ENCODE data around the gene OCSTAMP.

Gene OCSTAMP

GRCh38 chr20:46573234-46573633, 22.8 kb upstream of the OCSTAMP start:
- no peak for DNase-seq

- no peak for DNase-seq
Observed at GRCh38 chr20:46572790-46573189, 22.3 kb upstream of the OCSTAMP start.

DNA sequence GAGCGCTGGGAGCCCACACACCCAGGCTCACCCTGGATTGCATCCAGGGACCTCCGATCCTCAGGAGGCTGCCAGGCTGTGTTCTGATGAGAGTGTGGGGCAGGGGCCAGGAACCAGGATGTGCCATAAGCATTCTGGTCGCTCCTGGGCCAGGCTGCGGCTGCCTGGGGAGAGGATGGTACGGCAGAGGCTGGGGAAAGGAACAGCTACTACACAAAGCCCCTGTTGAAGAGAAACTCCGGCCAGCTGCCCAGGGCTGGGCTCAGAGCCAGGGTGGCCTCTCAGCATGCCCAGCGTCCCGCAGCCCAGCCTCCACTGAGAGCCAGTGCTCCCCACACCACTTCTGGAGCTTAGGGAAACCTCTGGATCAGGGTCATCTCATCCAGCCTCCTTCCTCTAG, 21.7 kb upstream of the OCSTAMP start:
- no peak for DNase-seq

DNA sequence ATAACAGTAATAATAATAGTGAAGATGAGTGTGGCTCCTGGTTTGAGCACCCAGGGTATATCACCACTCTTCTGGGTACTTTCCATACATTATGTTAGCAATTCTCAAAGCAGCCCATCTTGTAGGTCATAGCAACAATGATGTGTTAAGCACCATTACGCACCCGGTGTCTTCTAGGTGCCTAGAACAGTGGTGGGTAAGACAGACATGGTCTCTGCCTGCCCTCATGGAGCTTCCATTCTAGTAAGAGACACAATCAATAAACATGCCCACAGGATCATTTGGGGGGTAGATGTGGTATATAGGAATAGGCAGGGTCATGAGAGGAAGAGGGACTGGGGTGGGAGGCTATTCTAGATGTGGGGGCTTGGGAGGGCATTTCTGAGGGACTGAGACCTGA, 21.0 kb upstream of the OCSTAMP start:
- no peak for DNase-seq

DNA sequence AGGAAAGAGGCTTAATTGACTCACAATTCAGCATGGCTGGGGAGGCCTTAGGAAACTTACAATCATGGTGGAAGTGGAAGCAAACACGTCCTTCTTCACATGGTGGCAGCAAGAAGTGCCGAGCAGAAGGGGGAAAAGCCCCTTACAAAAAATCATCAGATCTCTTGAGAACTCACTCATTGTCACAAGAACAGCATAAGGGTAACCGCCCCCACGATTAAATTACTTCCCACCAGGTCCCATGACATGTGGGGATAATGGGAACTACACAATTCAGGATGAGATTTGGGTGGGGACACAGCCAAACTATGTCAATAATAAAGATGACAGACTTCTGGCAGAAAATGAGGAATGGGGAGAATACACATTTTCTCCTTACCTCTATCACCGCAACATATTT, 20.5 kb upstream of the OCSTAMP start:
- DNase-seq = peak in 1 of 4 experiments; percentile 26

- DNase-seq = no peak
Observed at GRCh38 chr20:46569961-46570360, 19.5 kb upstream of the OCSTAMP start.

DNA sequence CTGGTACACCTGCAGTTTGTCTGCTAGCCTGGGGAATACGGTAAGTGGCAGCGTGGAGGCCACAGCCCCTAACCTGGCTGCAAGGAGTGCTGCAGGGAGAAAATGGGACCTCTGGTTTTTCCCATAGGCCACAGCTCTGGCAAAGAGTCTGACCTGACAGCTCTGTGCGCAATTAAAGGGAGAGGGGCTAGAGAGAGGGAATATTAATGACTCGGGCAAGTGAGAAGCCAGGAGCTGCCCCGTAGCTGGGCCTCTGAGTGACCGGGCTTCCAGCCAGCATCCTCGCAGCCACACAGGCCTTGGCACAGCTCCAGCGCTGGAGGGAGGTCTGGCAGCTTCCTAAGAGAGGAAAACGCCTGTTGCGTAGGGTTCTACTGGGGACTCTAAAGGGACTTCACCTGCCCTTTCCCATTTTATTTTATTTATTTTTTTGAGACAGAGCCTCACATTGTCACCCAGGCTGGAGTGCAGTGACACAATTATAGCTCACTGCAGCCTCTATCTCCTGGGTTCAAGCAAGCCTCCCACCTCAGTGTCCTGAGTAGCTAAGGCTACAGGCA, 18.2 kb upstream of the OCSTAMP start:
- peak in 3 of 4 experiments; percentile 17 to 58 (median 50) for DNase-seq

DNA sequence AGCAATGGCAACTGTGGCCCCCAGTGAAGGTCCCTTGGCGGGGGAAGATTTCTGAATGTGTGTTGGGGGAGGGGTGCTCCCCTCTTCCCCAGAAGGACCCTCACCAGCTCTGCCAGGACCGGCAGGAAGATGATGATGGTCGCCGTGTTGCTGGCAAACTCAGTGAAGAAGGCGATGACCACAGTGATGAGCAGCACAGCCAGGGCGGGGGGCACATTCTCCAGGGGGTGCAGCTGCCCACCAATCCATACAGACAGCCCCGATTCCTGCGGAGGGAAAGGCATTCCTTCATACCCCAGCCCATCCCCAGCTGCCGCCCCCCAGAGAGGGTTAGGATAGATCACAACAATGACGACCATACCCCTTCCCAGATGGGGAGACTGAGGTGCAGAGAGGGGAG, 15.7 kb upstream of the OCSTAMP start:
- DNase-seq = no peak

DNA sequence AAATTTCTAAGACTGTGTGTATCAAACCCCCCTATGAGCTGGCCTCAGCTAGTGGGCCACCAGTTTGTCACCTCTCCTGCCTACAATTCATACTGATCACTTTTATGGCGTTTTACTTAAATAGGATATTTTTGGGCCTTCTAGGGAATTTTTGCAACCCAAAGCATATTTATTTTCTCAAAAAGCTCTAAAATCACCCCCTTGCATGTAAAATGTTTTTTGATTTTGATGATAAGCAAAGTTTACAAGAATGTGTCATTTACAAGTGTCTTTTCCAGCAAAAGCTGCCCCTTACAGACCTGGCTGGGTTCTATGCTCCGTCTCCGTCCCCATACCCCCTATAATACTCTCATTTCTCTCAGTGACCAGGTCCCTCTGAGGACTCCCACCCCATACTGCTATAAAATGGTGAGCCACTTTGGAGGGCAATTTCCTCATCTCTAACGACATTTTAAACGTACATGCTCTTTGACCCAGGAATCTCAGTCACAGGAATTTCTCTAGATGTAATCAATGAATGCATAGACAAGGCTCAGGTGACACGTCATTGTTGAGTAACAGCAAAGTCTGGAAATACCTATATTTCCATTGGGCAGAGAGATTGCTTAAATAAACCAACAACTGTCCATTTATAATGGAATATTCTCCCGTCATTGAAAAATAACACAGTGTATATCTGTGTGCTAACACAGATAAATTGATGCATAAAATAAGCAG, 13.9 kb upstream of the OCSTAMP start:
- no peak for DNase-seq

DNA sequence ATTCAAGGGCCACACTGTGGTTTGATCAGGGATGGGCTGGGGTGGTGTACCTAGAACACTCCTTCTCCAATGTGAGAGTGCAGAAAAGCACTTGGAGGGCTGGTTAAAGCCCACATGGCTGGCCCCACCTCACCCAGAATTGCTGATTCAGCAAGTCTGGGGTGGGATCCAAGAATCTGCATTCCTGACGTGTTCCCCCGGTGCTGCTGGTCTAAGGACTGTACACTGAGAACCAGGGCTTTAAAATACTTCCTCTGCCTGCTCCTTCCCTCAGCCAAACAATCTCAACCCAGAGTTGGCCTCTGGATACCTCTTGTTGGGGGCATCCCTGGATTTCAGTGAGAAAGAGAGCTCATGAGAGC, 13.4 kb upstream of the OCSTAMP start:
- DNase-seq = no peak

DNA sequence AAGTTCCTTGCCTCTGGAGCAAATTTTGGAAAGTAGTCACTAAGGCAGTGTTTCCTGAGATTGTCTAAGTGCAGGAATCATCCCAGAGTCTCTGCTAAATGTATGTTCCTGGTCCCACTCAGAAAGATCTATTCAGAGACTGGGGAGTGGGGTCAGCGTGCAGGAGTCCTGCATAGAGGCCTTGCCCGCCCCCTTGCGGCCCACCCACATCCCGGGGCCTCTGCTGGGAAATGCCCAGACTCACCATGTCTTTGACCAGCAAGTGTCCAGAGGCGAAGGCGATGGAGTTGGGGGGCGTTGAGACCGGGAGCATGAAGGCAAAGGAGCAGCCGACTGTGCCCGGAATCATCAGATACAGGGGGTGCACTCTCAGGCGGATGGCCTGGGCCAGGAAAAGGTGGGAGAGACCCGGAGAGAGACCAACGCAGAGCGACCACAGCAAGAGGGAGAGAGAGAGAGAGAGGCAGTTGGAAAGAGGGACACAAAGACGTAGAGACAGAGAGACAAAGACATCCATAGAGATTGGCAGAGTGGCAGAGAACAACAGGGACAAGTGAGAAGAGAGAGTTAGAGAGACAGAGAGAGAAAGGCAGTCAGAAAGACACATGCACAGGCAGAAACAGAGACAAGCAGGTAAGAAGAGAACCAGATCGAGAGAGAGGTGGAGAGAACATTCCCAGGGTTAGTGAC, 12.9 kb upstream of the OCSTAMP start:
- no peak for DNase-seq

- DNase-seq = peak; percentile 78 to 87 (median 82)
Observed at GRCh38 chr20:46562373-46563169, 12.1 kb upstream of the OCSTAMP start.

DNA sequence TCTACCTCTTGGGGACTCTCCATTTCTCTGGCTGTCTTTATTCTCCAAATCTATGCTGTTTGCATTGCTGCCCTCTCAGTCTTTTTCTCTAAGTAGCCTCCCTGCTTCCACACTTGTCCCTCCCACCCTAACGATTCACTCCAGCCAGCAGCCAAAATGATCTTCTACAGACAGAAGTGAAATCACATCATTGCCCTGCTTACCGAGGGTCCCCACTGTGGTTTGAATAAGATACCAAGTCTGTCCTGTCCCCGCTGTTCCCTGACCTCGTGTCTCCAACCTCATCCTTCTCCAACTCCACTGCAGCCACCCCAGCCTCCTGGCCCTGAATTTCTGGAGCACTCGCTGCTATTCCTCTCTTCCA, 11.5 kb upstream of the OCSTAMP start:
- no peak for DNase-seq

- no peak for DNase-seq
Observed at GRCh38 chr20:46559685-46560440, 9.4 kb upstream of the OCSTAMP start.

GRCh38 chr20:46559001-46559400, 8.5 kb upstream of the OCSTAMP start:
- DNase-seq = no peak

DNA sequence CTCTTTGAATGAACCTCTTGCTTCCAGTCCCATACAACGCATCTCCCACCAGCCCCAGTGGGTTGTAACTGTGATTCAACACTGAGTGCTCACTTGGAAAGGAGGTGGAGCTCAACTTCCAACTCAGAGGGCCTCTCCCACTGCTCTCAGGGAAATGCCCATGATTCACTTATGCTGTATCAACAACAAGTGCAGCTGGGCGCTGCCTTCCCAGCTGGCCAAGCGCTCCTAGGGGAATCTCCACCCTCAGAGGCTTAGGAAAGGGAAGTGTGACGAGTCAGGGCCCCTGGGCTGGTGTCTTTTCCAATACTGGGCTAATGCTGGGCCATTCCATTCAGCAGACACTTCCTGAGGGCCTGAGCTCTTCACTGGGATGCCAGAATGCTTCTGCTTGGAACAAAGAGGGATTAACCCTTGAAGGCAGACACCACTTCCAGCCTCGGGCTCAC, 8.1 kb upstream of the OCSTAMP start:
- DNase-seq = peak; percentile 70 to 88 (median 82)

DNA sequence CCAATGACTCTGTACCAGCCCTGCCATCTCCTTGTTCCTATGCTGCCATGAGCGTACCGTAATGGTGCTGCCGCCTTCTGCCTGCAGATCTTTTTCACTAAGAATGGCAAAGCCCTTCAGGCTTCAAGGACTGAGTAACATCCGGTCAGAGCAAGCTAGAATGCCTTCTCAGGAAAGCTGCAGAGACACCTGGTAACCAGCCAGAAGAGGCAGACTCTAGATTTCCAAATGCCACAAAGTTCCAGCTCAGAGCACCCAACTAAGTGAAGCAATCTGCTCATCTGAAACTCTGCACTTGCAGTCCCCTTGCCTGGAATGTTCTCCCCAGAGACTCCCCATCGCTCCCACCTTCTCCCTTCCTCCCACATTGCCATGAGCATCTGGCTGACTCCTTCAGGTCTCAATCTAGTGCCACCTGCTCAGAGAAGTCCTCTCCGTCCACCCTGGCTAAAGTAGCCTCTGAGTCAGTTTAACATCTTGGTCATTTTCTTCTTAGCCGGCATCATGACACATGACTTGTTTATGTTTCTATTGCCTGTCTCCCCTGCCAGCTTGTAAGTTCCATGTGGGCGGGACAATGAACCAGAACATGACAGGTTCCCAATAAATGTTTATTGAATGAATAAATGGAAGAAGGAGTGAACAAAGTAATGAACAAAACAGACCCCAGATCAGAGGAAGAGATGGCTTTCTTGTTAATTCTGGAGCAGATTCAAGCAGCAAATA, 6.9 kb upstream of the OCSTAMP start:
- DNase-seq = peak; percentile 54 to 75 (median 74)

DNA sequence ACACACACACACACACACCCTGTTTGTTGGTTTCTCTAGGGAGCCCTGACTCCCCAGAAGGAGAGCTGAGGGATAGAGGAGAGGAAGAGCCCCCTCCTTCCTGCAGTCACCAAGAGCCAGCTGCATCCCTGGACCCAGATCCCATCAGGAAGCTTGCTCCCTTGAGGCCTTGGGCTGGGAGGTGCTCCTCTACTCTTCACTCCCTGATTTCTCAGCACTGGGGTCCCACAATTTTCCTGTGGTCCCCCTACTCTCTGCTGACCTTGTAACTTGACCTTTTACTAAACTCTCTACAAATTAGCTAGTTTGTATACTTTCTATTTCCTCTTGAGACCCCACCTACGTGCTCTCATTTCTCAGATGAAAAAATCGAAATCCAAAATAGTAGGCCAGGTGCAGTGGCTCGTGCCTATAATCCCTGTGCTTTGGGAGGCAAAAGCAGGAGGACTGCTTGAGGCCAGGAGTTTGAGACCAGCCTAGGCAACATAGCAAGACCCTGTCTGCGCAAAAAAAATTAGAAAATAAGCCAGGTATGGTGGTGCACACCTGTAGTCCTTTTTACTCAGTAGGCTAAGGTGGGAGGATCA, 5.0 kb upstream of the OCSTAMP start:
- no peak for DNase-seq

- DNase-seq = peak in 2 of 4 experiments; percentile 7 to 10
Observed at GRCh38 chr20:46554828-46555227, 4.4 kb upstream of the OCSTAMP start.

- peak in 2 of 4 experiments; percentile 28 to 44 for DNase-seq
Observed at GRCh38 chr20:46553926-46554325, 3.5 kb upstream of the OCSTAMP start.
